ENCODE data around the gene EVX2. TPM values are rescaled to one million over a fixed set of nuclear protein-coding genes. Genes with fewer than 3 reads are reported as not detected.
A peak's percentile ranks its signal among the peaks of the same experiment; 100 is the strongest.

Gene EVX2
- total and polyA plus RNA-seq, 2 of the 4 experiments (the other 2 are of a cell fraction): not detected

GRCh38 chr2:176079285-176079830, 4.4 kb downstream of the EVX2 start:
- no TSS peak for BruUV-seq (replicated peaks)
- Histone ChIP-seq H3K4me1 (ENCODE audit: control insufficient read depth, insufficient read depth, low read length) (peaks cover 1% of the 10 kb centered on the region), H3K9me1 (ENCODE audit: insufficient read depth, low read length) (no peaks in the 10 kb centered on the region), H3K4me3 (ENCODE audit: insufficient read depth, low read depth, low read length) (no peak overlapping the region), H4K5ac (ENCODE audit: low read depth, low read length) (no peak overlapping the region), H3K4ac (ENCODE audit: low read depth, low read length) (no peak overlapping the region), H3K79me1 (ENCODE audit: low read depth in 1 of 2, low read length in 2 of 2) (no peaks in the 10 kb centered on the region), H3K36me3 (ENCODE audit: control insufficient read depth, insufficient read depth, low read length) (no peaks in the 10 kb centered on the region), H2AFZ (replicated peaks; ENCODE audit: low read length, poor library complexity) (peak overlapping the region; percentile 44), H3K23ac (ENCODE audit: low read depth, low read length) (no peak overlapping the region), H2BK120ac (ENCODE audit: low read depth, low read length) (no peak overlapping the region), H2AK9ac (replicated peaks; ENCODE audit: low read depth, low read length, poor library complexity) (no peak overlapping the region), H3K14ac (replicated peaks; ENCODE audit: low read depth, low read length) (no peak overlapping the region), H3K56ac (ENCODE audit: extremely low read depth, insufficient read depth, low read length) (no peak overlapping the region), H4K20me1 (ENCODE audit: insufficient read depth, low read length) (peaks cover 3% of the 10 kb centered on the region; the same call in 1 of the 2 replicates), H4K91ac (ENCODE audit: insufficient read depth, low read depth, low read length) (no peak overlapping the region), H3K9me3 (ENCODE audit: control insufficient read depth, insufficient read depth, low read length) (peaks cover 23% of the 10 kb centered on the region), H2BK20ac (ENCODE audit: low read depth, low read length) (no peak overlapping the region), H3K18ac (ENCODE audit: low read depth, low read length) (no peak overlapping the region), H2BK5ac (ENCODE audit: low read depth, low read length, poor library complexity, severe bottlenecking) (no peak overlapping the region), H2AK5ac (ENCODE audit: low read depth, low read length) (no peak overlapping the region), H3K9ac (ENCODE audit: low read depth, low read length) (no peak overlapping the region), H2BK15ac (ENCODE audit: low read depth, low read length) (no peak overlapping the region), H3K27me3 (ENCODE audit: control insufficient read depth, insufficient read depth, low read length) (peaks cover 85% of the 10 kb centered on the region), H3K27ac (ENCODE audit: insufficient read depth, low read length) (no peak overlapping the region), H3K4me2 (ENCODE audit: low read depth, low read length) (peak overlapping the region; percentile 32; the same call in 1 of the 2 replicates), H4K8ac (ENCODE audit: low read depth in 2 of 2, low read length in 2 of 2) (no peak overlapping the region)
- ChIA-PET POLR2A (ENCODE audit: unreplicated experiment) (no interaction called here), CTCF (interaction anchor here (1.0 kb wide), 1 partner anchor 389 kb away, joined by 3 read pairs; no protein-coding TSS in a partner anchor)
- dilution Hi-C loops (cut with HindIII; ENCODE audit: low sequenced_read_pairs, unreplicated experiment) (no loop called here), intact Hi-C loops (cut with micrococcal nuclease) (no loop called here), in situ Hi-C loops (cut with MboI; ENCODE audit: low sequenced_read_pairs) (loop anchor here (25.0 kb wide), 2 partner anchors 1042 to 1342 kb away; no protein-coding TSS in a partner anchor)
- TF ChIP-seq MXI1 (IDR thresholded peaks at IDR 0.05; ENCODE audit: borderline replicate concordance, low read depth, low read length) (no peak), CEBPB (IDR thresholded peaks at IDR 0.05; ENCODE audit: low read depth, low read length) (no peak)
- no peak for DNase-seq
- WGBS, 2 experiments (ENCODE audit: extremely low coverage in 2 of 2, insufficient read length in 1 of 2): 2% methylated on average over 19 of the region's 30 CpGs; no CpG with 5 or more reads in 1 of the 2 experiments
- no peak for ATAC-seq (ENCODE audit: low read depth)

Measured in IMR-90 (cell line).